Mesenchymal stem cell (in vitro differentiated cells and primary cell): Measurements from ENCODE around the gene U2SURP.
A peak's percentile ranks its signal among the peaks of the same experiment; 100 is the strongest.

Source experiments
- DNase-seq: peaks from one replicate; pipeline ENCODE4 v3.0.0-alpha.2; 2013
- H2AFZ ChIP-seq: one replicate; pipeline ENCODE4 v1.6.1; 2013; ENCODE audit warnings: low read depth, mild to moderate bottlenecking, control low read depth, inconsistent platforms, low read length, moderate library complexity
- H2AK5ac ChIP-seq: 2 replicates; pipeline ENCODE4 v1.6.1; 2013; ENCODE audit warnings: low read length, moderate library complexity, mild to moderate bottlenecking, inconsistent platforms; ENCODE audit not compliant: severe bottlenecking
- H2BK120ac ChIP-seq: one replicate; pipeline ENCODE4 v1.6.1; 2013; ENCODE audit warnings: low read depth, mild to moderate bottlenecking, inconsistent platforms, low read length, moderate library complexity
- H2BK12ac ChIP-seq, 2 experiments: one replicate each; pipeline ENCODE4 v1.6.1; 2013; ENCODE audit warnings: inconsistent platforms in 2 of 2, low read length in 2 of 2, mild to moderate bottlenecking in 2 of 2, moderate library complexity in 2 of 2, control low read depth in 1 of 2
- H2BK15ac ChIP-seq: one replicate; pipeline ENCODE4 v1.6.1; 2013; ENCODE audit warnings: mild to moderate bottlenecking, low read depth, inconsistent platforms; ENCODE audit not compliant: poor library complexity, severe bottlenecking
- H2BK5ac ChIP-seq: 2 replicates; pipeline ENCODE4 v1.6.1; 2013; ENCODE audit warnings: low read depth, mild to moderate bottlenecking, low read length, control low read depth, inconsistent platforms; ENCODE audit not compliant: poor library complexity, severe bottlenecking
- H3K14ac ChIP-seq, 2 experiments: one replicate each; pipeline ENCODE4 v1.6.1; 2013; ENCODE audit warnings: inconsistent platforms in 2 of 2, low read length in 2 of 2, control low read depth in 1 of 2, mild to moderate bottlenecking in 1 of 2, moderate library complexity in 1 of 2
- H3K18ac ChIP-seq, 2 experiments: one replicate each; pipeline ENCODE4 v1.6.1; 2013; ENCODE audit warnings: inconsistent platforms in 2 of 2, low read length in 2 of 2, control low read depth in 1 of 2, low read depth in 1 of 2, mild to moderate bottlenecking in 1 of 2
- H3K23ac ChIP-seq, 2 experiments: one replicate each; pipeline ENCODE4 v1.6.1; 2013; ENCODE audit warnings: inconsistent platforms in 2 of 2, low read length in 2 of 2, mild to moderate bottlenecking in 2 of 2, moderate library complexity in 2 of 2, control low read depth in 1 of 2
- H3K27ac ChIP-seq: 2 replicates; pipeline ENCODE4 v1.5.1; 2013; ENCODE audit warnings: mild to moderate bottlenecking, moderate library complexity, low read length, control low read depth, inconsistent platforms; ENCODE audit not compliant: poor library complexity, severe bottlenecking
- H3K27me3 ChIP-seq, 2 experiments: 2 replicates each; pipeline versions ENCODE4 v1.6.1 to v1.7.0; 2013; ENCODE audit warnings: low read length in 2 of 2, mild to moderate bottlenecking in 2 of 2, moderate library complexity in 2 of 2, control low read depth in 1 of 2, inconsistent platforms in 1 of 2; ENCODE audit not compliant: control insufficient read depth in 1 of 2, insufficient read depth in 1 of 2
- H3K36me3 ChIP-seq, 2 experiments: 2 replicates each; pipeline versions ENCODE4 v1.6.1 to v1.7.0; 2013; ENCODE audit warnings: low read length in 2 of 2, control low read depth in 1 of 2, inconsistent platforms in 1 of 2, low read depth in 1 of 2, mild to moderate bottlenecking in 1 of 2; ENCODE audit not compliant: insufficient read depth in 2 of 2, control insufficient read depth in 1 of 2
- H3K4ac ChIP-seq, 2 experiments: one replicate each; pipeline ENCODE4 v1.6.1; 2013; ENCODE audit warnings: inconsistent platforms in 2 of 2, low read length in 2 of 2, mild to moderate bottlenecking in 2 of 2, moderate library complexity in 2 of 2, control low read depth in 1 of 2, low read depth in 1 of 2
- H3K4me1 ChIP-seq: 2 replicates; pipeline ENCODE4 v1.6.1; 2013; ENCODE audit warnings: low read depth, low read length, control low read depth; ENCODE audit not compliant: control insufficient read depth, insufficient read depth
- H3K4me2 ChIP-seq: 2 replicates; pipeline ENCODE4 v1.6.1; 2013; ENCODE audit warnings: low read length, mild to moderate bottlenecking, inconsistent platforms; ENCODE audit not compliant: poor library complexity, severe bottlenecking
- H3K4me3 ChIP-seq, 2 experiments: 2 replicates each; pipeline versions ENCODE4 v1.5.1 to v1.7.0; 2013; ENCODE audit warnings: low read length in 2 of 2, mild to moderate bottlenecking in 2 of 2, control low read depth in 1 of 2, low read depth in 1 of 2; ENCODE audit not compliant: insufficient read depth in 1 of 2
- H3K79me1 ChIP-seq: replicated peaks from 2 replicates; pipeline ENCODE4 v1.6.1; 2013; ENCODE audit warnings: mild to moderate bottlenecking, control low read depth, low read length, inconsistent platforms; ENCODE audit not compliant: poor library complexity, severe bottlenecking
- H3K9ac ChIP-seq: 2 replicates; pipeline ENCODE4 v1.7.0; 2013; ENCODE audit warnings: mild to moderate bottlenecking, low read length, moderate library complexity
- H3K9me3 ChIP-seq: 2 replicates; pipeline ENCODE4 v1.7.0; 2013; ENCODE audit warnings: mild to moderate bottlenecking, low read length; ENCODE audit not compliant: control insufficient read depth
- H4K8ac ChIP-seq: one replicate; pipeline ENCODE4 v1.6.1; 2013; ENCODE audit warnings: inconsistent platforms, mild to moderate bottlenecking, low read length, moderate library complexity
- H4K91ac ChIP-seq: one replicate; pipeline ENCODE4 v1.6.1; 2013; ENCODE audit warnings: mild to moderate bottlenecking, low read length, inconsistent platforms
- WGBS: methylation state at CpG from one replicate; pipeline ENCODE4 v1.1.7; 2013; ENCODE audit warnings: mixed read lengths; 5-methylcytosine and 5-hydroxymethylcytosine counted together

U2SURP gene

GRCh38 chr3:143063018-143063417, 61.6 kb downstream of the U2SURP start:
- Histone ChIP-seq H3K14ac (no peak overlapping the region), H3K4me1 (no peaks in the 10 kb centered on the region), H2BK12ac (no peak overlapping the region), H4K91ac (no peak overlapping the region), H3K23ac (no peak overlapping the region), H3K4me2 (no peak overlapping the region), H3K4me3 (no peak overlapping the region), H3K27ac (no peak overlapping the region), H2BK5ac (no peak overlapping the region), H2AK5ac (no peak overlapping the region), H2AFZ (no peak overlapping the region), H2BK120ac (no peak overlapping the region), H3K79me1 (peaks cover 1% of the 10 kb centered on the region), H3K27me3 (no peaks in the 10 kb centered on the region), H3K4ac (no peak overlapping the region), H3K9ac (no peak overlapping the region), H3K36me3 (peaks cover 0 to 26% of the 10 kb centered on the region in 2 experiments), H2BK15ac (no peak overlapping the region), H3K18ac (no peak overlapping the region), H4K8ac (no peak overlapping the region), H3K9me3 (no peaks in the 10 kb centered on the region)
- peak; percentile 77 for DNase-seq
- WGBS = 65% methylated on average over 2 of the region's 2 CpGs

GRCh38 chr3:143064777-143065176, 63.4 kb downstream of the U2SURP start:
- over 99% methylated on average over 5 of the region's 5 CpGs for WGBS
- no peak overlapping the region for H2BK120ac ChIP-seq
- no peaks in the 10 kb centered on the region for H3K79me1 ChIP-seq
- H3K9me3 ChIP-seq = no peaks in the 10 kb centered on the region
- no peak overlapping the region for H3K4me2 ChIP-seq
- H3K14ac ChIP-seq = no peak overlapping the region
- H3K18ac ChIP-seq = no peak overlapping the region
- H3K9ac ChIP-seq = no peak overlapping the region
- H4K8ac ChIP-seq = peak overlapping the region; percentile 49
- no peak overlapping the region for H2AFZ ChIP-seq
- H3K4ac ChIP-seq = no peak overlapping the region
- H3K23ac ChIP-seq = no peak overlapping the region
- no peak overlapping the region for H2AK5ac ChIP-seq
- H2BK12ac ChIP-seq = no peak overlapping the region
- H3K4me3 ChIP-seq = no peak overlapping the region
- no peak overlapping the region for H4K91ac ChIP-seq
- no peaks in the 10 kb centered on the region for H3K4me1 ChIP-seq
- peaks cover 0 to 14% of the 10 kb centered on the region in 2 experiments for H3K36me3 ChIP-seq
- H2BK5ac ChIP-seq = no peak overlapping the region
- no peaks in the 10 kb centered on the region for H3K27me3 ChIP-seq
- no peak overlapping the region for H3K27ac ChIP-seq
- H2BK15ac ChIP-seq = no peak overlapping the region
- no peak for DNase-seq

- Histone ChIP-seq H3K23ac (peak overlapping the region; percentile 60 to 69), H3K4ac (no peak overlapping the region), H3K27ac (no peak overlapping the region), H3K9ac (no peak overlapping the region), H3K79me1 (no peaks in the 10 kb centered on the region), H3K14ac (no peak overlapping the region), H3K4me1 (peaks cover 1% of the 10 kb centered on the region), H4K8ac (no peak overlapping the region), H2AFZ (no peak overlapping the region), H3K4me2 (no peak overlapping the region), H2BK120ac (no peak overlapping the region), H2AK5ac (no peak overlapping the region), H3K27me3 (no peaks in the 10 kb centered on the region), H3K9me3 (no peaks in the 10 kb centered on the region), H4K91ac (no peak overlapping the region), H3K4me3 (no peak overlapping the region), H2BK5ac (no peak overlapping the region), H2BK15ac (no peak overlapping the region), H3K18ac (no peak overlapping the region), H3K36me3 (peaks cover 0 to 14% of the 10 kb centered on the region in 2 experiments), H2BK12ac (peak overlapping the region in 1 of 2 experiments; percentile 15)
- no peak for DNase-seq
- 99% methylated on average over 2 of the region's 2 CpGs for WGBS
Observed at GRCh38 chr3:143065364-143065763, 64.0 kb downstream of the U2SURP start.

GRCh38 chr3:143066033-143066432, 64.7 kb downstream of the U2SURP start:
- Histone ChIP-seq H2BK15ac (no peak overlapping the region), H3K18ac (no peak overlapping the region), H3K9ac (no peak overlapping the region), H3K4me3 (no peak overlapping the region), H3K14ac (no peak overlapping the region), H3K4ac (no peak overlapping the region), H3K9me3 (no peaks in the 10 kb centered on the region), H2AK5ac (no peak overlapping the region), H2BK12ac (peak overlapping the region in 1 of 2 experiments; percentile 33), H3K4me2 (no peak overlapping the region), H3K27me3 (no peaks in the 10 kb centered on the region), H4K8ac (no peak overlapping the region), H4K91ac (no peak overlapping the region), H2BK5ac (no peak overlapping the region), H2AFZ (no peak overlapping the region), H3K4me1 (peaks cover 4% of the 10 kb centered on the region), H3K36me3 (peaks cover 0 to 8% of the 10 kb centered on the region in 2 experiments), H3K79me1 (no peaks in the 10 kb centered on the region), H2BK120ac (no peak overlapping the region), H3K27ac (no peak overlapping the region), H3K23ac (no peak overlapping the region)
- peak; percentile 37 for DNase-seq
- WGBS = 84% methylated on average over 4 of the region's 4 CpGs
